Neuronal stem cell (in vitro differentiated cells): ENCODE results near the gene SDHAF1.
A peak's percentile ranks its signal among the peaks of the same experiment; 100 is the strongest.

Experiments
- DNase-seq: peaks from one replicate; pipeline ENCODE4 v3.0.0-alpha.2; 2013; ENCODE audit warnings: low spot score
- H2AFZ ChIP-seq: one replicate; pipeline ENCODE4 v1.6.1; 2013; ENCODE audit warnings: mild to moderate bottlenecking, low read length, inconsistent platforms
- H2AK5ac ChIP-seq: 2 replicates; pipeline ENCODE4 v1.6.1; 2013; ENCODE audit warnings: low read depth, mild to moderate bottlenecking, inconsistent platforms, low read length, moderate library complexity, mixed read lengths
- H2BK120ac ChIP-seq: 2 replicates; pipeline ENCODE4 v1.6.1; 2013; ENCODE audit warnings: low read depth, mild to moderate bottlenecking, inconsistent platforms, low read length, moderate library complexity, mixed read lengths
- H2BK12ac ChIP-seq: one replicate; pipeline ENCODE4 v1.6.1; 2013; ENCODE audit warnings: low read length, inconsistent platforms
- H2BK15ac ChIP-seq: 2 replicates; pipeline ENCODE4 v1.6.1; 2013; ENCODE audit warnings: mild to moderate bottlenecking, low read length, inconsistent platforms, mixed read lengths
- H2BK5ac ChIP-seq: one replicate; pipeline ENCODE4 v1.6.1; 2013; ENCODE audit warnings: inconsistent platforms, mild to moderate bottlenecking, low read length, moderate library complexity
- H3K14ac ChIP-seq: one replicate; pipeline ENCODE4 v1.6.1; 2013; ENCODE audit warnings: low read length, inconsistent platforms
- H3K18ac ChIP-seq: 2 replicates; pipeline ENCODE4 v1.6.1; 2013; ENCODE audit warnings: low read length, inconsistent platforms
- H3K23ac ChIP-seq: 2 replicates; pipeline ENCODE4 v1.6.1; 2013; ENCODE audit warnings: low read depth, mild to moderate bottlenecking, mixed read lengths, low read length, inconsistent platforms; ENCODE audit not compliant: poor library complexity
- H3K27ac ChIP-seq: replicated peaks from 3 replicates; pipeline ENCODE4 v1.5.1; 2013; ENCODE audit warnings: low read length, inconsistent platforms
- H3K27me3 ChIP-seq, 3 experiments: 2 replicates each; pipeline ENCODE4 v1.6.1; 2013; ENCODE audit warnings: low read length in 3 of 3, mild to moderate bottlenecking in 2 of 3, inconsistent platforms in 1 of 3, low read depth in 1 of 3, mixed read lengths in 1 of 3, moderate library complexity in 1 of 3; ENCODE audit not compliant: control insufficient read depth in 3 of 3, insufficient read depth in 3 of 3
- H3K36me3 ChIP-seq, 2 donors: replicated peaks in 1 of 2; 2 replicates each; pipeline ENCODE4 v1.6.1; 2013; ENCODE audit warnings: low read length in 2 of 2; ENCODE audit not compliant: control insufficient read depth in 2 of 2, insufficient read depth in 2 of 2
- H3K4ac ChIP-seq: 2 replicates; pipeline ENCODE4 v1.6.1; 2013; ENCODE audit warnings: inconsistent platforms, mild to moderate bottlenecking, low read length, moderate library complexity
- H3K4me1 ChIP-seq, 2 donors: 1 replicate in 1 of 2; 2 replicates in 1 of 2; pipeline ENCODE4 v1.6.1; 2013; ENCODE audit warnings: low read length in 2 of 2, low read depth in 1 of 2; ENCODE audit not compliant: control insufficient read depth in 2 of 2, insufficient read depth in 1 of 2
- H3K4me2 ChIP-seq: one replicate; pipeline ENCODE4 v1.6.1; 2013; ENCODE audit warnings: mild to moderate bottlenecking, low read length, inconsistent platforms; ENCODE audit not compliant: insufficient read depth, poor library complexity, severe bottlenecking
- H3K4me3 ChIP-seq, 2 donors: 2 replicates each; pipeline ENCODE4 v1.5.1; 2013; ENCODE audit warnings: low read length in 2 of 2, mild to moderate bottlenecking in 2 of 2, inconsistent platforms in 1 of 2, moderate library complexity in 1 of 2
- H3K79me1 ChIP-seq: one replicate; pipeline ENCODE4 v1.6.1; 2013; ENCODE audit warnings: low read depth, mild to moderate bottlenecking, inconsistent platforms, low read length, moderate library complexity
- H3K9ac ChIP-seq: one replicate; pipeline ENCODE4 v1.6.1; 2013; ENCODE audit warnings: mild to moderate bottlenecking, low read depth, low read length, inconsistent platforms; ENCODE audit not compliant: poor library complexity
- H3K9me3 ChIP-seq, 2 donors: replicated peaks in 1 of 2; 2 replicates each; pipeline versions ENCODE3 to v1.6.1; 2013; ENCODE audit warnings: low read length in 2 of 2, mild to moderate bottlenecking in 2 of 2, inconsistent platforms in 1 of 2, low read depth in 1 of 2, mixed read lengths in 1 of 2, moderate library complexity in 1 of 2; ENCODE audit not compliant: control insufficient read depth in 2 of 2, insufficient read depth in 1 of 2
- H4K8ac ChIP-seq: one replicate; pipeline ENCODE4 v1.6.1; 2013; ENCODE audit warnings: low read depth, mild to moderate bottlenecking, inconsistent platforms, low read length, moderate library complexity
- H4K91ac ChIP-seq: one replicate; pipeline ENCODE4 v1.6.1; 2013; ENCODE audit warnings: low read length, low read depth, mild to moderate bottlenecking, inconsistent platforms; ENCODE audit not compliant: poor library complexity
- WGBS, 2 donors: extraction: QIAGEN DNeasy Blood & Tissue Kit; methylation state at CpG; one replicate each; pipeline ENCODE4 v1.1.7; 2013; ENCODE audit warnings: missing lambda C conversion rate in 2 of 2, mixed read lengths in 1 of 2; ENCODE audit not compliant: insufficient read length in 2 of 2, insufficient replicate concordance in 1 of 2; ENCODE audit errors: extremely low coverage in 2 of 2; 5-methylcytosine and 5-hydroxymethylcytosine counted together

Gene SDHAF1

GRCh38 chr19:35973487-35973886 lies 21.5 kb upstream of the SDHAF1 start:
- Histone ChIP-seq H4K8ac (no peak overlapping the region), H3K27ac (no peak overlapping the region), H3K9ac (no peak overlapping the region), H2AK5ac (no peak overlapping the region), H2BK15ac (no peak overlapping the region), H3K36me3 (no peaks in the 10 kb centered on the region), H3K23ac (no peak overlapping the region), H3K79me1 (peaks cover 2% of the 10 kb centered on the region), H3K18ac (no peak overlapping the region), H3K4ac (no peak overlapping the region), H4K91ac (no peak overlapping the region), H3K14ac (no peak overlapping the region), H2BK120ac (no peak overlapping the region), H2BK5ac (no peak overlapping the region), H3K4me1 (no peaks in the 10 kb centered on the region), H3K27me3 (peaks cover 0 to 6% (median 2%) of the 10 kb centered on the region in 3 experiments), H2AFZ (no peak overlapping the region), H3K9me3 (no peaks in the 10 kb centered on the region), H3K4me2 (no peak overlapping the region), H3K4me3 (no peak overlapping the region), H2BK12ac (no peak overlapping the region)
- no CpG with 5 or more reads among the region's 8 CpGs for WGBS, 2 donors
- DNase-seq, result no peak

GRCh38 chr19:35975608-35976214 lies 19.3 kb upstream of the SDHAF1 start:
- Histone ChIP-seq H3K27ac (no peak overlapping the region), H3K4me3 (no peak overlapping the region), H3K14ac (no peak overlapping the region), H3K36me3 (no peaks in the 10 kb centered on the region), H4K91ac (no peak overlapping the region), H2BK120ac (no peak overlapping the region), H3K18ac (no peak overlapping the region), H3K23ac (no peak overlapping the region), H2BK15ac (no peak overlapping the region), H2AFZ (no peak overlapping the region), H3K9ac (no peak overlapping the region), H4K8ac (no peak overlapping the region), H2BK12ac (no peak overlapping the region), H2AK5ac (no peak overlapping the region), H3K4me1 (no peaks in the 10 kb centered on the region), H2BK5ac (no peak overlapping the region), H3K27me3 (peaks cover 0 to 3% (median 2%) of the 10 kb centered on the region in 3 experiments), H3K4me2 (no peak overlapping the region), H3K79me1 (peaks cover 2% of the 10 kb centered on the region), H3K9me3 (no peaks in the 10 kb centered on the region), H3K4ac (no peak overlapping the region)
- peak; percentile 44 for DNase-seq
- WGBS, 2 donors, result no CpG with 5 or more reads among the region's 5 CpGs

- Histone ChIP-seq H3K4me2 (no peak overlapping the region), H2AFZ (no peak overlapping the region), H3K14ac (no peak overlapping the region), H3K4me1 (no peaks in the 10 kb centered on the region), H3K9ac (no peak overlapping the region), H3K27ac (no peak overlapping the region), H2BK5ac (no peak overlapping the region), H4K8ac (no peak overlapping the region), H3K9me3 (no peaks in the 10 kb centered on the region), H3K27me3 (peaks cover 0 to 4% (median 3%) of the 10 kb centered on the region in 3 experiments), H3K4me3 (no peak overlapping the region), H2BK120ac (no peak overlapping the region), H2BK12ac (no peak overlapping the region), H3K36me3 (no peaks in the 10 kb centered on the region), H3K23ac (peak overlapping the region; percentile 83), H4K91ac (no peak overlapping the region), H3K18ac (no peak overlapping the region), H2BK15ac (no peak overlapping the region), H3K79me1 (peaks cover 2% of the 10 kb centered on the region), H2AK5ac (no peak overlapping the region), H3K4ac (no peak overlapping the region)
- no CpG with 5 or more reads among the region's 14 CpGs for WGBS, 2 donors
- DNase-seq, result no peak
These were observed 17.4 kb upstream of the SDHAF1 start for GRCh38 chr19:35977446-35978222.

DNA sequence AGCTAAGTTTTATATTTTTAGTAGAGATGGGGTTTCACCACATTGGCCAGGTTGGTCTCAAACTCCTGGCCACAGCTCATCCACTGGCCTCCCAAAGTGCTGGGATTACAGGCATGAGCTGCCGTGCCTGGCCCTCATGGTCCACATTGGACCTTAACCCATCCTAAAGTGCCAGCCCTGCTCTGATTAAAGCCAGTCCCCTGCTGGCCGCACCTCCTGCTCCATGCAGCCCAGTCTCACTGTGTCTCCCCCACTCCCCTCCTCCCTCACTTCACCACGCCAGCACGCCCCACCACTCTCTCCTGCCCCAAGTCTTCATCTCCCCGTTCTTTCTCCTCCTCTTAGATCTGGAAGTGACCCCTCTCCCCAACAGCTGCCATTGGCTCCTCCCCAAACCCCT lies 16.7 kb upstream of the SDHAF1 start:
- H3K4me2 ChIP-seq, result no peak overlapping the region
- no peak overlapping the region for H4K91ac ChIP-seq
- H3K4me3 ChIP-seq, result no peak overlapping the region
- H3K14ac ChIP-seq, result no peak overlapping the region
- H3K27ac ChIP-seq, result no peak overlapping the region
- DNase-seq, result no peak
- no peaks in the 10 kb centered on the region for H3K9me3 ChIP-seq
- H2BK120ac ChIP-seq, result no peak overlapping the region
- H3K36me3 ChIP-seq, result no peaks in the 10 kb centered on the region
- no peak overlapping the region for H2AK5ac ChIP-seq
- no peak overlapping the region for H2AFZ ChIP-seq
- H2BK15ac ChIP-seq, result no peak overlapping the region
- H3K79me1 ChIP-seq, result peaks cover 2% of the 10 kb centered on the region
- no peak overlapping the region for H4K8ac ChIP-seq
- peaks cover 0 to 4% (median 3%) of the 10 kb centered on the region in 3 experiments for H3K27me3 ChIP-seq
- H3K4ac ChIP-seq, result no peak overlapping the region
- H3K23ac ChIP-seq, result no peak overlapping the region
- peaks cover 0 to 2% of the 10 kb centered on the region in 2 donors for H3K4me1 ChIP-seq
- no peak overlapping the region for H3K9ac ChIP-seq
- no peak overlapping the region for H3K18ac ChIP-seq
- no peak overlapping the region for H2BK5ac ChIP-seq
- H2BK12ac ChIP-seq, result no peak overlapping the region
- WGBS, 2 donors, result no CpG with 5 or more reads among the region's 5 CpGs
